Mammary epithelial cell (primary cell): Measurements from ENCODE around the gene LARGE1.

Experiments
- EZH2 ChIP-seq: IDR thresholded peaks from 2 replicates; pipeline ENCODE4 v1.6.1; 2012; ENCODE audit warnings: low read length, inconsistent platforms, borderline replicate concordance
- TF ChIP-seq, protein P1 (sequence below), 2 donors: IDR thresholded peaks in 1 of 2; conservative IDR thresholded peaks in 1 of 2; 2 replicates each; pipeline ENCODE4 v1.5.1; 2011 to 2012; ENCODE audit warnings: inconsistent platforms in 2 of 2, low read length in 2 of 2, mild to moderate bottlenecking in 2 of 2, control low read depth in 1 of 2, low read depth in 1 of 2; ENCODE audit not compliant: insufficient read depth in 1 of 2; ENCODE audit errors: extremely low read depth in 1 of 2

- TF ChIP-seq, protein P1, sequence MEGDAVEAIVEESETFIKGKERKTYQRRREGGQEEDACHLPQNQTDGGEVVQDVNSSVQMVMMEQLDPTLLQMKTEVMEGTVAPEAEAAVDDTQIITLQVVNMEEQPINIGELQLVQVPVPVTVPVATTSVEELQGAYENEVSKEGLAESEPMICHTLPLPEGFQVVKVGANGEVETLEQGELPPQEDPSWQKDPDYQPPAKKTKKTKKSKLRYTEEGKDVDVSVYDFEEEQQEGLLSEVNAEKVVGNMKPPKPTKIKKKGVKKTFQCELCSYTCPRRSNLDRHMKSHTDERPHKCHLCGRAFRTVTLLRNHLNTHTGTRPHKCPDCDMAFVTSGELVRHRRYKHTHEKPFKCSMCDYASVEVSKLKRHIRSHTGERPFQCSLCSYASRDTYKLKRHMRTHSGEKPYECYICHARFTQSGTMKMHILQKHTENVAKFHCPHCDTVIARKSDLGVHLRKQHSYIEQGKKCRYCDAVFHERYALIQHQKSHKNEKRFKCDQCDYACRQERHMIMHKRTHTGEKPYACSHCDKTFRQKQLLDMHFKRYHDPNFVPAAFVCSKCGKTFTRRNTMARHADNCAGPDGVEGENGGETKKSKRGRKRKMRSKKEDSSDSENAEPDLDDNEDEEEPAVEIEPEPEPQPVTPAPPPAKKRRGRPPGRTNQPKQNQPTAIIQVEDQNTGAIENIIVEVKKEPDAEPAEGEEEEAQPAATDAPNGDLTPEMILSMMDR (conservative IDR thresholded peaks at IDR 0.05 in 1 of 2, IDR thresholded peaks at IDR 0.05 in 1 of 2; ENCODE audit: extremely low read depth in 1 of 2, insufficient read depth in 1 of 2, low read depth in 1 of 2, low read length in 2 of 2), result peak in 1 of 2 donors; percentile 3
- TF ChIP-seq EZH2, result no peak
Observed at GRCh38 chr22:33922349-33922681, 2.0 kb upstream of the LARGE1 start.
